ENCODE results near the gene PPP4R4. TPM values are rescaled to one million over a fixed set of nuclear protein-coding genes. Genes with fewer than 3 reads are reported as not detected.

PPP4R4 gene
- total RNA-seq, 2 donors from 2014 or later: 4.6 to 8.4 TPM

- no peak overlapping the region for H3K27ac ChIP-seq (ENCODE audit: low read depth, low read length)
- no peak overlapping the region for H3K4me3 Mint-ChIP-seq
- no peak for DNase-seq
- H3K9me3 ChIP-seq (ENCODE audit: control insufficient read depth, low read length): peaks cover 15% of the 10 kb centered on the region
- peaks cover 5% of the 10 kb centered on the region for H3K4me1 Mint-ChIP-seq
- H3K4me1 ChIP-seq (ENCODE audit: control insufficient read depth, insufficient read depth, low read length): peaks cover 4% of the 10 kb centered on the region
- H3K4me3 ChIP-seq (ENCODE audit: low read length): no peak overlapping the region
- H3K9ac ChIP-seq (ENCODE audit: extremely low read depth, low read length, poor library complexity, severe bottlenecking): no peak overlapping the region
- no peaks in the 10 kb centered on the region for H3K27me3 ChIP-seq (ENCODE audit: control insufficient read depth, insufficient read depth, low read length, poor library complexity, severe bottlenecking)
- 86 to 89% methylated on average over 4 to 5 of the region's 5 CpGs for WGBS, 2 experiments (ENCODE audit: insufficient coverage in 1 of 2, insufficient read length in 1 of 2)
- H3K36me3 Mint-ChIP-seq (ENCODE audit: low read depth): no peaks in the 10 kb centered on the region
- peaks cover 15% of the 10 kb centered on the region for H3K9me3 Mint-ChIP-seq
- H3K36me3 ChIP-seq (ENCODE audit: control insufficient read depth, insufficient read depth, low read length): no peaks in the 10 kb centered on the region
- no peak for TF ChIP-seq CTCF (conservative IDR thresholded peaks at IDR 0.05)
- H3K27ac Mint-ChIP-seq: no peak overlapping the region
- no peaks in the 10 kb centered on the region for H3K27me3 Mint-ChIP-seq (ENCODE audit: insufficient read depth)
Measured at GRCh38 chr14:94139421-94139820, 34.7 kb upstream of the PPP4R4 start.

GRCh38 chr14:94142247-94142646 is 31.9 kb upstream of the PPP4R4 start:
- no peak overlapping the region for H3K4me3 ChIP-seq (ENCODE audit: low read length)
- no peak for DNase-seq
- Mint-ChIP-seq H3K36me3 (ENCODE audit: low read depth) (no peaks in the 10 kb centered on the region), H3K4me3 (no peak overlapping the region), H3K27me3 (ENCODE audit: insufficient read depth) (peaks cover under 1% of the 10 kb centered on the region), H3K9me3 (no peaks in the 10 kb centered on the region), H3K4me1 (peaks cover 9% of the 10 kb centered on the region), H3K27ac (no peak overlapping the region)
- no peak overlapping the region for H3K9ac ChIP-seq (ENCODE audit: extremely low read depth, low read length, poor library complexity, severe bottlenecking)
- H3K27me3 ChIP-seq (ENCODE audit: control insufficient read depth, insufficient read depth, low read length, poor library complexity, severe bottlenecking): no peaks in the 10 kb centered on the region
- H3K9me3 ChIP-seq (ENCODE audit: control insufficient read depth, low read length): no peaks in the 10 kb centered on the region
- WGBS, 2 experiments (ENCODE audit: insufficient coverage in 1 of 2, insufficient read length in 1 of 2): 79% methylated on average over 3 of the region's 3 CpGs; no CpG with 5 or more reads in 1 of the 2 experiments
- no peak for TF ChIP-seq CTCF (conservative IDR thresholded peaks at IDR 0.05)
- H3K4me1 ChIP-seq (ENCODE audit: control insufficient read depth, insufficient read depth, low read length): peaks cover 4% of the 10 kb centered on the region
- no peak overlapping the region for H3K27ac ChIP-seq (ENCODE audit: low read depth, low read length)
- H3K36me3 ChIP-seq (ENCODE audit: control insufficient read depth, insufficient read depth, low read length): no peaks in the 10 kb centered on the region

GRCh38 chr14:94142836-94143235 is 31.3 kb upstream of the PPP4R4 start:
- Histone ChIP-seq H3K4me1 (ENCODE audit: control insufficient read depth, insufficient read depth, low read length) (peaks cover 4% of the 10 kb centered on the region), H3K27me3 (ENCODE audit: control insufficient read depth, insufficient read depth, low read length, poor library complexity, severe bottlenecking) (no peaks in the 10 kb centered on the region), H3K36me3 (ENCODE audit: control insufficient read depth, insufficient read depth, low read length) (no peaks in the 10 kb centered on the region), H3K9me3 (ENCODE audit: control insufficient read depth, low read length) (no peaks in the 10 kb centered on the region), H3K9ac (ENCODE audit: extremely low read depth, low read length, poor library complexity, severe bottlenecking) (no peak overlapping the region), H3K4me3 (ENCODE audit: low read length) (no peak overlapping the region), H3K27ac (ENCODE audit: low read depth, low read length) (no peak overlapping the region)
- H3K36me3 Mint-ChIP-seq (ENCODE audit: low read depth): no peaks in the 10 kb centered on the region
- no peak overlapping the region for H3K27ac Mint-ChIP-seq
- H3K27me3 Mint-ChIP-seq (ENCODE audit: insufficient read depth): peaks cover 3% of the 10 kb centered on the region
- no peak overlapping the region for H3K4me3 Mint-ChIP-seq
- no peak for TF ChIP-seq CTCF (conservative IDR thresholded peaks at IDR 0.05)
- peaks cover 9% of the 10 kb centered on the region for H3K4me1 Mint-ChIP-seq
- WGBS, 2 experiments (ENCODE audit: insufficient coverage in 1 of 2, insufficient read length in 1 of 2): 100% methylated on average over 1 of the region's 1 CpG; no CpG with 5 or more reads in 1 of the 2 experiments
- no peak for DNase-seq
- H3K9me3 Mint-ChIP-seq: no peaks in the 10 kb centered on the region

Measured in endodermal cell (in vitro differentiated cells).